ENCODE results near the gene ARHGAP6. TPM values are rescaled to one million over a fixed set of nuclear protein-coding genes. Genes with fewer than 3 reads are reported as not detected.

The ARHGAP6 gene
- polyA plus RNA-seq, result 5.1 TPM
- long read RNA-seq, donor 1, result 0 reads
- long read RNA-seq, donor 2, result 0 reads
- long read RNA-seq, donor 3, result 0 reads
- long read RNA-seq, donor 4, result 0 reads
- long read RNA-seq, donor 5, result 0 reads
- long read RNA-seq, donor 6, result 0 reads
- long read RNA-seq, donor 7, result 0 reads
- long read RNA-seq, donor 8, result 0 reads
- long read RNA-seq, donor 9, result 0 reads
- long read RNA-seq, donor 10, partial matches to known transcripts, result 0 of 1 reads
- long read RNA-seq, donor 10, other reads (novel, unspliced or antisense), result 0 of 1 reads
- long read RNA-seq, donor 11, result 0 reads

GRCh38 chrX:11665168-11666111 is at the start of gene ARHGAP6:
Gene ARHGAP6 (minus strand): TSS chrX:11665920. CDS start chrX:11664828, 1,092 bp downstream.
- Histone ChIP-seq H3K27me3 (ENCODE audit: control insufficient read depth, insufficient read depth, low read length) (peaks cover 17% of the 10 kb centered on the region), H3K4me1 (ENCODE audit: control insufficient read depth, insufficient read depth, low read length) (no peaks in the 10 kb centered on the region), H3K36me3 (ENCODE audit: control insufficient read depth, insufficient read depth, low read length) (no peaks in the 10 kb centered on the region), H3K9me3 (ENCODE audit: control insufficient read depth, low read depth, low read length) (no peaks in the 10 kb centered on the region), H3K4me3 (ENCODE audit: low read length) (peak within 1 kb of the TSS; percentile 47), H3K27ac (ENCODE audit: low read length) (peak within 1 kb of the TSS; percentile 33)
- WGBS (ENCODE audit: insufficient coverage, low lambda C conversion rate), result no CpG with 5 or more reads among the region's 74 CpGs
- DNase-seq, result peak; percentile 12 to 43

DNA sequence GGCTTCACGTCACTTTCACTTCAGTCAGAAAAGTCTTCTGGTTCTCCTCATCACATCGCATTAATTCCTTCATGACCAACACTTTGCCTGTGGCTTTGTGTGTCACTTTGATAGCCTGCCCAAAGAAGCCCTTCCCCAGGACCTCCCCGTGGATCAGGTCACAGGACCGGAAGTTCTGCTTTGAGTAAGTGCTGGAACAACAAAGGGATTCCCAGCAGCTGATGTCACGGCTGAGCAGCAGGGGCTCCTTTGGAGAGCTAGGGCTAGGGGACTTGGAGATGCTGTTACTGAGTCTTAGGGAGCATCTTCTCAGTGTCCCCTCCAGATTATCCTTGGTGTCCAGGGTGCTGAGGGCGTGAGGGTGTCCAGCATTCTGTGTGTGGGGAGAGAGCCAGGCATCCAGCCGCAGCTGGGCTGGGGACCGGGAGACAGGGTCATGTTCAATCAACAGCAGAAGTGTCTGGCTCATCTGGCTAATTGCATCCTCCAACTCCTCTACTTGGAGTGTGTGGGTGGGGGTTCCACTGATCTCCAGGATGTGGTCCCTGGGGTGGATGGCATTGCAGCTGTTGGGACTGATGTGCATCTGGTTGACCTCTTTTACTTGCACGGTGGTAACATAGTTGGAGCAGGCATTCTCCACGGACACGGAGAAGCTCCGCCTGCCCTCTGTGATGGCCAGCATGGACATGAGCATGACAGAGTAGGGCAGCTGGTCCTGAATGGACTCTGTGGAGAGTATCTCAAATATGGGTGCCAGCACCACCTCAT is 39.2 kb upstream of the ARHGAP6 start:
- WGBS (ENCODE audit: insufficient coverage, low lambda C conversion rate), result no CpG with 5 or more reads among the region's 12 CpGs
- H3K4me3 ChIP-seq (ENCODE audit: low read length), result no peak overlapping the region
- H3K27ac ChIP-seq (ENCODE audit: low read length), result no peak overlapping the region
- DNase-seq, result no peak
- no peaks in the 10 kb centered on the region for H3K9me3 ChIP-seq (ENCODE audit: control insufficient read depth, low read depth, low read length)
- no peaks in the 10 kb centered on the region for H3K4me1 ChIP-seq (ENCODE audit: control insufficient read depth, insufficient read depth, low read length)
- H3K27me3 ChIP-seq (ENCODE audit: control insufficient read depth, insufficient read depth, low read length), result no peaks in the 10 kb centered on the region
- no peaks in the 10 kb centered on the region for H3K36me3 ChIP-seq (ENCODE audit: control insufficient read depth, insufficient read depth, low read length)

- no peaks in the 10 kb centered on the region for H3K4me1 ChIP-seq (ENCODE audit: control insufficient read depth, insufficient read depth, low read length)
- WGBS (ENCODE audit: insufficient coverage, low lambda C conversion rate), result no CpG with 5 or more reads among the region's 10 CpGs
- no peaks in the 10 kb centered on the region for H3K36me3 ChIP-seq (ENCODE audit: control insufficient read depth, insufficient read depth, low read length)
- no peaks in the 10 kb centered on the region for H3K9me3 ChIP-seq (ENCODE audit: control insufficient read depth, low read depth, low read length)
- no peak overlapping the region for H3K27ac ChIP-seq (ENCODE audit: low read length)
- DNase-seq, result no peak
- no peaks in the 10 kb centered on the region for H3K27me3 ChIP-seq (ENCODE audit: control insufficient read depth, insufficient read depth, low read length)
- H3K4me3 ChIP-seq (ENCODE audit: low read length), result no peak overlapping the region
Measured at GRCh38 chrX:11703855-11704254, 38.1 kb upstream of the ARHGAP6 start.

DNA sequence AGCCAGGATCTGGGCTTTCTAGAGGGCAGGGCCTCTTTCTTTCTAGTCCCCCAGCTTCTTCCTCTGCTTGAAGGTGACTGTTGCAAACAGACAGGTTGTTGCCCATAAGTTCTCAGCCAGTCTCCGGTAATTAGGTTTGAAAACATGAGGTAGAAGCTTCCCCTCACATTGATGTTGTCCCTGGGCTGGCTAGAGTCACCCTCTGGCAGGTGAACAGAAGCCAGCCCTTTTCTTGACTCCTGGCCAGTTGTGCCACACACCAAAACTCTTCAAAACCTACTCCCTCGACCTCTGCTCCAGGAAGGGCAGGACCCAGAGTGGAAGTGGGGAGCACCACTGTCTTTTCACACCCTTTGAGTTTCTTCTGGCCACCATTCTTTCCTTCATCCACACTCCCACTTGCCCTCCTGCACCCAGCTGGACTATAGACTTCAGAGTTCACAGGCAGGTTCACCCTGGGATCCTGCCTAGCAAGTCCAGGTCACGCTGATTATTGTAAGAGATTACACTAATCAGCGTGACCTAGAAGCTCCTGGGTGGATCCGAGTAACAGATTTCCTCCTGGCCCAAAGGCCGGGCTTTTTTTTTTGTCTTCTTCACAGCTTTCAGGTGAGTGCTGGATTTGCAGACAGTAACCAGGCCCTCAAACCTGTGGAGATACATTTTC is 37.4 kb upstream of the ARHGAP6 start:
- no CpG with 5 or more reads among the region's 6 CpGs for WGBS (ENCODE audit: insufficient coverage, low lambda C conversion rate)
- Histone ChIP-seq H3K9me3 (ENCODE audit: control insufficient read depth, low read depth, low read length) (no peaks in the 10 kb centered on the region), H3K27me3 (ENCODE audit: control insufficient read depth, insufficient read depth, low read length) (no peaks in the 10 kb centered on the region), H3K27ac (ENCODE audit: low read length) (no peak overlapping the region), H3K36me3 (ENCODE audit: control insufficient read depth, insufficient read depth, low read length) (no peaks in the 10 kb centered on the region), H3K4me3 (ENCODE audit: low read length) (no peak overlapping the region), H3K4me1 (ENCODE audit: control insufficient read depth, insufficient read depth, low read length) (no peaks in the 10 kb centered on the region)
- DNase-seq, result no peak

GRCh38 chrX:11702420-11702819 is 36.7 kb upstream of the ARHGAP6 start:
- Histone ChIP-seq H3K27me3 (ENCODE audit: control insufficient read depth, insufficient read depth, low read length) (no peaks in the 10 kb centered on the region), H3K27ac (ENCODE audit: low read length) (no peak overlapping the region), H3K4me1 (ENCODE audit: control insufficient read depth, insufficient read depth, low read length) (no peaks in the 10 kb centered on the region), H3K36me3 (ENCODE audit: control insufficient read depth, insufficient read depth, low read length) (no peaks in the 10 kb centered on the region), H3K4me3 (ENCODE audit: low read length) (no peak overlapping the region), H3K9me3 (ENCODE audit: control insufficient read depth, low read depth, low read length) (no peaks in the 10 kb centered on the region)
- no CpG with 5 or more reads among the region's 3 CpGs for WGBS (ENCODE audit: insufficient coverage, low lambda C conversion rate)
- no peak for DNase-seq

GRCh38 chrX:11698702-11699101 is 33.0 kb upstream of the ARHGAP6 start:
- H3K27ac ChIP-seq (ENCODE audit: low read length), result no peak overlapping the region
- WGBS (ENCODE audit: insufficient coverage, low lambda C conversion rate), result no CpG with 5 or more reads among the region's 3 CpGs
- H3K4me1 ChIP-seq (ENCODE audit: control insufficient read depth, insufficient read depth, low read length), result no peaks in the 10 kb centered on the region
- H3K9me3 ChIP-seq (ENCODE audit: control insufficient read depth, low read depth, low read length), result no peaks in the 10 kb centered on the region
- DNase-seq, result no peak
- no peaks in the 10 kb centered on the region for H3K36me3 ChIP-seq (ENCODE audit: control insufficient read depth, insufficient read depth, low read length)
- H3K4me3 ChIP-seq (ENCODE audit: low read length), result no peak overlapping the region
- H3K27me3 ChIP-seq (ENCODE audit: control insufficient read depth, insufficient read depth, low read length), result no peaks in the 10 kb centered on the region

GRCh38 chrX:11688201-11688600 is 22.5 kb upstream of the ARHGAP6 start:
- no peak overlapping the region for H3K4me3 ChIP-seq (ENCODE audit: low read length)
- no peak for DNase-seq
- H3K9me3 ChIP-seq (ENCODE audit: control insufficient read depth, low read depth, low read length), result no peaks in the 10 kb centered on the region
- WGBS (ENCODE audit: insufficient coverage, low lambda C conversion rate), result no CpG with 5 or more reads among the region's 2 CpGs
- no peaks in the 10 kb centered on the region for H3K27me3 ChIP-seq (ENCODE audit: control insufficient read depth, insufficient read depth, low read length)
- no peaks in the 10 kb centered on the region for H3K4me1 ChIP-seq (ENCODE audit: control insufficient read depth, insufficient read depth, low read length)
- no peaks in the 10 kb centered on the region for H3K36me3 ChIP-seq (ENCODE audit: control insufficient read depth, insufficient read depth, low read length)
- H3K27ac ChIP-seq (ENCODE audit: low read length), result no peak overlapping the region

GRCh38 chrX:11687157-11687556 is 21.4 kb upstream of the ARHGAP6 start:
- H3K27ac ChIP-seq (ENCODE audit: low read length), result no peak overlapping the region
- no peak overlapping the region for H3K4me3 ChIP-seq (ENCODE audit: low read length)
- H3K27me3 ChIP-seq (ENCODE audit: control insufficient read depth, insufficient read depth, low read length), result no peaks in the 10 kb centered on the region
- WGBS (ENCODE audit: insufficient coverage, low lambda C conversion rate), result no CpG with 5 or more reads among the region's 2 CpGs
- H3K4me1 ChIP-seq (ENCODE audit: control insufficient read depth, insufficient read depth, low read length), result no peaks in the 10 kb centered on the region
- H3K36me3 ChIP-seq (ENCODE audit: control insufficient read depth, insufficient read depth, low read length), result no peaks in the 10 kb centered on the region
- DNase-seq, result no peak
- H3K9me3 ChIP-seq (ENCODE audit: control insufficient read depth, low read depth, low read length), result no peaks in the 10 kb centered on the region

GRCh38 chrX:11683057-11683456 is 17.3 kb upstream of the ARHGAP6 start:
- no peaks in the 10 kb centered on the region for H3K36me3 ChIP-seq (ENCODE audit: control insufficient read depth, insufficient read depth, low read length)
- H3K9me3 ChIP-seq (ENCODE audit: control insufficient read depth, low read depth, low read length), result no peaks in the 10 kb centered on the region
- WGBS (ENCODE audit: insufficient coverage, low lambda C conversion rate), result no CpG with 5 or more reads among the region's 3 CpGs
- H3K4me3 ChIP-seq (ENCODE audit: low read length), result no peak overlapping the region
- no peaks in the 10 kb centered on the region for H3K4me1 ChIP-seq (ENCODE audit: control insufficient read depth, insufficient read depth, low read length)
- DNase-seq, result no peak
- no peaks in the 10 kb centered on the region for H3K27me3 ChIP-seq (ENCODE audit: control insufficient read depth, insufficient read depth, low read length)
- H3K27ac ChIP-seq (ENCODE audit: low read length), result no peak overlapping the region

DNA sequence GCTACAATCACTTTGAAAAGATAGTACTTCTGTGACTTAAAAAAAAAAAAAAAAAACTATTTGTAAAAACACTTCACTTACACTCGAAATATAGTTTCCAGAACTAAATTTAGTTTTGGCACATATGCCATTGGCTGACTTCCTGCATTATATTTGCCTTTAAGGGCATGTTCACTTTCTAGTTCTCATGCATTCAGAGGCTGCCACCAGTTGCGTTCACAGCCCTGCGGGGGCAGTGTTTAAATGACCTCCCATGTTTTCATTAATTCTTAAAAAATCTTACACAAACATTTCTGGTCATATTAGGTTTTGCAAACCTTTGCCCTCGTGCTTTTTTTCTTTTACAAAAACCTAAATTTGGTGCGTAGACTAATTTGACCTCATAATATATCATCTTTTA is 12.4 kb upstream of the ARHGAP6 start:
- H3K9me3 ChIP-seq (ENCODE audit: control insufficient read depth, low read depth, low read length), result no peaks in the 10 kb centered on the region
- H3K4me3 ChIP-seq (ENCODE audit: low read length), result no peak overlapping the region
- no peaks in the 10 kb centered on the region for H3K36me3 ChIP-seq (ENCODE audit: control insufficient read depth, insufficient read depth, low read length)
- 40% methylated on average over 1 of the region's 5 CpGs for WGBS (ENCODE audit: insufficient coverage, low lambda C conversion rate)
- no peaks in the 10 kb centered on the region for H3K27me3 ChIP-seq (ENCODE audit: control insufficient read depth, insufficient read depth, low read length)
- no peak overlapping the region for H3K27ac ChIP-seq (ENCODE audit: low read length)
- DNase-seq, result no peak
- H3K4me1 ChIP-seq (ENCODE audit: control insufficient read depth, insufficient read depth, low read length), result no peaks in the 10 kb centered on the region

All from large intestine (tissue), 12 donors.